Stimulated activated CD4-positive, alpha-beta T cell treated with anti-CD3 and anti-CD28 coated beads, Interleukin-4, amount 100 ng/mL, for 48 hours (primary cell): Measurements from ENCODE around the gene SCUBE1.
A peak's percentile ranks its signal among the peaks of the same experiment; 100 is the strongest.

ENCODE experiments used
- DNase-seq, 2 donors: peaks; one replicate each; pipeline ENCODE4 v3.0.0-alpha.2; 2020; ENCODE audit warnings: low read depth in 2 of 2

SCUBE1 gene

DNA sequence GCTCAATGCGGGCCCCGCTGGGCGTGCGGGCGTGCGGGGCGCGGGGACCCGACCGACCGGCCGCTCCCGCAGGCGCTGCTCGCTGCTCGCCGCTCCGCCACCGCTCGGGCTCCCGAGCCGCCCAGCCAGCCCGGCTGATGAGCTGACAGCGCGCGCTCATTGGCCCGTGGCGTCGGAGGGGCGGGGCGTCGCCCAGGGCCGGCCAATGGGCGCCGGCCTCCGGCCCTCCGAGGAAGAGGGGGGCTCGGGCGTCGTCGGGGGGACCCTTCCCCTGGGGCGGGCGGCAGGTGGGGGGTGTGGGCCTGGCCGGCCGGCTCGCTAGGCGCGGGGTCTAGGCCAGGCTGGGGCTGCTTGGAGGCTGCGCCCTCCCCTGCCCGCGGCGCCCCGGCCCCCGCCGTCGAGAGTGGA lies at the start of gene SCUBE1:
Gene SCUBE1 (minus strand): TSS at position 111 of the 408 bp plus-strand sequence. CDS start 111 bp downstream, outside the sequence.
- DNase-seq = peak; percentile 37 to 40

DNA sequence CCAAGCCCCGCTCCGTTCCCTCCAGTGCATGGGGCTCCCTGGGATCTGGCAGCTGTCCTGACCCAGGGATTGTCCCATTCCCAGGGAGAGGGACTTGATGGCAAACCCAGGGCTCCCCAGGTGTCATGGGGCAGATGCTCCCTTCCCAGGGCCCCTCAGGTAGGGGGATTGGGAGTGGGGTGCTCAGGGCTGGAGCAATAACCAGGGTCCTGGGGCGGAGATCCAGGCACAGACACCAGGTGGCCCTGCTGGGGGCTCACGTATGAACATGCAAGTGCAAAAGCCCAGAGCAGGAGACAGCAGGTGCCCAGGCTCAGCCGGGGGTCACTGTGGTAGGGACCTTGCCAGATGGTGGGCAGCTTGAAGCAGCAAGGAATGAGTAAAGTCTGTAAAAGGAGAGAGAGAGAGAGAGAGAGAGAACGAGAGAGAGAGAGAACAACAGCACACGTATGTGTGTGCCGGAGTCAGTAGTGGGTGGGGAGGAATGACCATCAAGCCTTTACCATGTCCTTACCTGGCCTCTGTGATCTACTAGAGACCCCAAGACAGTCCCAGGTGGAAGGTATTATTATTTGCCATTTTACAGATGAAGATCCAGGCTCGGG lies 49.3 kb upstream of the SCUBE1 start:
- DNase-seq = no peak

DNA sequence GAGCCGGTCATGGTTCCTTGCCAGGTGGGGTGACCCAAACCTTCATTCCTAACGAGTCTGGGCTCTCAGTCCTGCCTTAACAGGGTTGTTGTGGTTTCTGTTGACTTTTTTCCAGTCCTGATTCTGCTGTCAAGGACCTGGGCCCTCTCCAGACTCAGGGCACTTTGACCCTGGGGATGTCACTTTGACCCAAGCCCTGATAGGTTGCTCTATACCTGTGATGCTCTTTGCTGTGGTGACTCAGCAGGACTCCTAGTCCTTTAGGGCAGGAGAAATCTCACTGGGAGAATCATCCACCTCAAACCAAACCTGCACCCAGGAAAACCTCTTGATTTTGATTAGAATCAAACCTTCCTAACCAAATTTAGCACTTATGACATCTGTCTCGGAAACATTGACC lies 48.1 kb upstream of the SCUBE1 start:
- no peak for DNase-seq

DNA sequence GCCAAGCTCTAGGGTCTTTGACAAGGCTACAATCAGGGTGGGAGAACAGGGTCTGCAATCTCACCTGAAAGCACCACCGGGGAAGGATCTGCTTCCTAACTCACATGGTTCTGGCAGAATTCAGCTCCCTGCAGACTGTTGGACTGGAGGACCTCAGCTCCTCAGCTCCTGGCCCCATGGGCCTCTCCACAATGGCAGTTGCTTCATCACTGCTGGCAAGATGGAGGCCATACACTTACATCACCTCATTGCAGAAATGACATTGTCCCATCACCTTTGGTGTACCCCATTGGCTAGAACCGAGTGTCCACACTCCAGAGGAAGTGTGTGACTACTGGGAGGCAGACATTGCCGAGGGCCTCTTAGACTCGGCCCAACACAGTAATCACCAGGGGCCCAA lies 47.7 kb upstream of the SCUBE1 start:
- no peak for DNase-seq

DNA sequence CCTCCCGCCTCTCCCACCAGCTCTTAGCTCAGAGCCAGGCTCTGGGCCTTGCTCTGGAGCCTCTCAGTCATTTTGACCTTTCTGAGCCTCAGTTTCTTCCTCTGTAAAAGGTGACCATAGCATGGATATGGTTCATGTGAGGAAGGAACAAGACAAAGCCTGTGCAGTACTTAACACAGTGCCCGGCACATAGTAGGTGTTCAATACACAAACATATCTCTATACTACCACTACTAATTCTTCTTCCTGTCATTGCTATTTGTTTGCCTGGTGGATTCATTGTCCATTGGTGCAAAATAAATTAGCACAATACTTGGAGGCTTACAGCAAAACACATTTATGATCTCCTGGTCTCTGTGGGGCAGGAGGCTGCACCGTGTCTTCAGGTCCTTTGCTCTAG lies 47.0 kb upstream of the SCUBE1 start:
- DNase-seq = no peak

DNA sequence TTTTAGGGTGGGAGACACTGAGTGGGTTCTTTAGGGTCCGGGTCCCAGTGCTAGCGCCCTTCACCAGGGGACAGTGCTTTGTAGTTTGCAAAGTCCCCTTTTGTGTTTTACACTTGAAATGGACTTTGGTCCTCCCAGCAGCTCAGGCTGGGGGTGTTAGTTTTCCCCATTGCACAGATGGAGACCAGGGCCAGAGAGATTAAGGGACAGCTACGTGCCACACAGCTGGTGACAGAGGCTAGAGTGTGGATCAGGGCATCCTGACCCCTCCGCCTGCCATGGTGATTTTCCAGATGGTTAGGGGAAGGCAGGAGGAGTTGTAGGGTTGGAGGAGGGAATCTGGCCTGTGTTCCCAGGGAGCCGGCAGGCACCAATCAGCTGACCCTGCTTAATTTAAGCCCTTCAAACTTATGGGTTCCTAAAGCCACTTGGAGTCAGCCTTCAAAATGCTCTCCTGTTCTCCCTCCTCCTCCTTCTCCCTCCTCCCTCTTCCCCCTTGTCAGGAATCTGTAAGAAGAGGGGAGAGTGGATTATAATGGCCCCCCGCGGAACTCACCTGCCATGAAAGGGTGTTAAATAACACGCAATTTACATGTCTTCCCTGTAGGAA lies 46.2 kb upstream of the SCUBE1 start:
- no peak for DNase-seq

DNA sequence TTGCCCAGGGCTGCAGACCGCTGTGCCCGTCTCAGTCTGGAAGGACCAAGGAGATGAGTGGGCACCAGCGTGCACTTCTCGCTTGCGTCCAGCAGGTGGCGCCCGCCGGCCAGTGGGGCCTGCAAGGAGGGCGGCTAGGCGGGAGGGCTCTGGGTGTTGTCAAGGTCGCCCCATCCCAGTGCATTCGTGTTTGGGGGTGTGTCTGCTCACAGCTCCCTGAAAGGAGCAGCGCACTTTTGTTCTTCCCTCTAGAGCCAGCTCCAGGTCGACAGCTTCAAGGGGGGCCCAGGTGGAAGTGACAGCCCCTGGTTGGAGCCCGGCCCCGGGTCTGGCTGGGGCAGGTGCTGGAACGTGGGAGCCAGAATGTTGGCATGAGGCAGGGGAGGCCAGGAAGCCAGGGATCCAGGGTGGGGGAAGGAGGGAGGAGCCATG lies 45.3 kb upstream of the SCUBE1 start:
- DNase-seq = peak; percentile 53 to 79

DNA sequence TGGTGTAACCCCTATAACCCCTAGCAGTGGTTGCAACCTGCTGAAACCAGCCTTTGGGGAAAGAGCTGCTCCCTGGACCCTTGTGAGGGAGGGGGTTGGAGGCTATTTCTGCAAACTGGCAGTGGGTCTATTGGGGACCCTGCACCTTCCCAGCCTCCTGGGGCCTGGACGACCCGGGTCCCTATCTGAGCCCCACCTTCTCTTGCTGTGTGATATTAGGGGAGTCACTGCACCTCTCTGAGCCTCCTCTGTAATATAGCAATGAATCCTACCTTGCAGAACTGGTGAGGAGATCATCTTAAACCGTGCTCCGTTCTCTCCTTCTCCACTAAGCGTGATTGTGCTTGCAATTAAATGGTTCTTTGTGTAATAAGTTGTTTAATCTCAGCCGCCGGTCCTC lies 44.6 kb upstream of the SCUBE1 start:
- DNase-seq = no peak

DNA sequence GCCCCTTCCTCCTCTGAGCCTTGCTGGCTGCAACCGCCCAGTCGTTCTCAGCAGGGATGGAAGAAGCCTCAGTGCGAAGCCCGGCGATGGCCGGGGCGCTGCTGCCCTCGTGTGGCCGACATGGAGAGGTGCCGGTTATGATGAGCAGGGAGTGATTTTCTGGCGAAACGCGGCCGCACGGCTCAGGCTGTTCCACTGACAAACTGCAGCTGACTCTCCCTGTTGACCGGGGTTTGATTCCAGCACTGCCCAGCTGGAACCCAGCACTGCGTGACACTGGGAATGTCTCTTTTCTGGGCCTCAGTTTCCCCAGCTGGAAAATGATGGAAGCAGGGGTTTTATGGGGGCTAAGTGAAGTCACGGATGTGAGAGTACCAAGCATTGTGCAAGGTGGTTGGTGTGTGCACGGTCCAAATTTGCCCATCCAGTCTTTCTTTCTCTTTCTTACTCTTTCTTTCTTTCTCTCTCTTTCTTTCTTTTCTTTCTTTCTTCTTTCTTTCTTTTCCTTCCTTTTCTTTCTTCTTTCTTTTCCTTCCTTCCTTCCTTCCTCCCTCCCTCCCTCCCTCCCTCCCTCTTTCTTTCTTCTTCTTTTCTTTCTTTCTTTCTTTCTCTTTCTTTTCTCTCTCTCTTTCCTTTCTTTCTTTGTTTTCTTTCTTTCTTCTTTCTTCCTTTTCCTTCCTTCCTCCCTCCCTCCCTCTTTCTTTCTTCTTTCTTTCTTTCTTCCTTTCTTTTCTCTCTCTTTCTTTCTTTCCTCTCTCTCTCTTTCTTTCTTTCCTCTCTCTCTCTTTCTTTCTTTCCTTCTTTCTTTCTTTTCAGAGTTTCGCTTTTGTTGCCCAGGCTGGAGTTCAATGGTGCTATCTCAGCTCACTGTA lies 42.8 kb upstream of the SCUBE1 start:
- peak; percentile 61 to 66 for DNase-seq

DNA sequence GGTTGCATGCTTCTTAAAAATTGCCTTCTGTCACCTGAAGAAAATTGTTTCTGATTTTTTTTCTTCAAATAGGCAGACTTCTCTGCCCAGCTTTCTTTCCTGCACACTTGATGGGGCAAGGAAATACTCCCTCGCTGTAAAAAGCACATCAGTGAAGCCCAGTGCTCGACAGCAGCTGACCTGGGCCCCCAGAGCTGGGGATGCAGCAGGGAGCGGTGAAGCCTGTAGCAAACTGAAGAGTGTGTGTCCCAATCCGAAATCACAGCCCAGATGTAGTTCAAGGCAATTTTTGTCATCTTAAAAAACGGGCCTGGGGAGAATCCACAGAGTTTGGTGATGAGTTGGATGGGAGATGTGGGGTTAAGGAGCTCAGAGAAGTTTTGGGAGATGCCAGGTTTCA lies 41.7 kb upstream of the SCUBE1 start:
- DNase-seq = no peak

DNA sequence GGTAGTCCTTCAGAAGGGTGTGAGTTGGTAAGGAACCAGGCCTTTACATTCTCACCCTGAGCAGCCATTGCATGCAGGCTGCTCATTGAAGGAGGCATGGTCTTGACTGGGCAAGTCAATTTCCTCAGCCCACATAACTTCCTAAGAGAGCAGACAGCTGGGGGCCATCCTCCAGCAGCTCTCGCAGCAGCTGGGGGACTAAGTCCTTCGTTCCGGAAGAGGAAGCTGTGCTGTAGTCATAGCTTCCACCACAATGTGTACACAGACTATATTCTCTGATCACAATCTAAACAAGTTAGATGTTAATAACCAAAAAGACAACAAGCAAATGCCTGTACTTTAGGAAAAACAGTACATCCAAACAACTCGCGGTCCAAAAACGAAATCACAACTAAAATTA lies 38.5 kb upstream of the SCUBE1 start:
- DNase-seq = no peak

DNA sequence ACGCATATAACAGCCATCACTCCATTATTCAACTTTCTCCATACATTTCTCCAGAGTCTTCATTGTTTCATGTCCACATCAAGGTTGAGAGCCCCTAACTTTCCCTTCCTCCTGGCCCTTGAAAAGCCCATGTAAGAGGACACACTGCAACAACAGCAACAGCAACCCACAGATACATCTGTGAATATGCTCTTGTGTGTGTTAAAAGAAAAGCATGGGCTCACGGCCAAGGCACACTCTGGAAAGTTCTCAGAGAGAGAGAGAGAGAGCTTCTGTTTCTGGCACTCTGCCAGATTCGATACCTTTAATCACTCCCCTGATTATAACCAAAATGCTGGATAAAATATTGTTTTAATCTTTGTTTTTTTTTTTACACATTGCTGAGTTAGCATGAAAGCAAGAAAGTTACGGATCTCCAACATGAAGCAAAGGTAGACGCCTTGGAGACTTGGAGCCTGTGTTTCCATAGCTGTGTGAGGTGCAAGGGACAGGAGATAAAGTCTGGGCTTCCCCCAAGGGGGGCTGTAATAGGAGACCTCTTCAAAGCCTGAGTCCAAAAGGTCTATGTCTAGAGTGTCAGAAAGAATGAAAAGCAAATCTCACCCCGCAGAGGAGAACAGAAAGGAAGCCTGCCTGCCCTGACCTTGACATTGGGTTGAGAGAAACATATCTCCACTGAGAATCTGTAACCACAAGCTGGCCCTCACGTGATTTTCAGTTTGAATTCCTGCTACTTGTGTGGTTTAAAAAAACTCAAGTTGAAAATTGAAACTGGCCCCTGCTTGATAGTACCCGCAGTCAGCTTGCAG lies 34.9 kb upstream of the SCUBE1 start:
- DNase-seq = no peak

DNA sequence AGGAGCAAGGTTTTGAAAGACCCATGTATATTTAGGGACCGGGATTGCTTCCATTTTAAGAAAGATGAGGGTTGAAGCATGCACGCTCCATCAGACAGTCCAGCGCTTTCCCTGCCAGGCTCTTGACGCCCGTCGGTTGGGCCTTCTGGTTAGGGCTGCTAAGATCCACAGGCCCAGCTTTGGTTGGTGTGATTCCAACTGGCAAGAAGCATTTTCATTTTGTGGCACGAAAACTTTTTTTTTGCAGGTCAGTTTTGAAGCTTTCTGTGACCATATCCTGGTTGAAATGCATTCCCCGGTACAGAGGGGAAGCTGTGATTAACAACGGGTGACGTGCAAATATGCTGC lies 34.4 kb upstream of the SCUBE1 start:
- no peak for DNase-seq

DNA sequence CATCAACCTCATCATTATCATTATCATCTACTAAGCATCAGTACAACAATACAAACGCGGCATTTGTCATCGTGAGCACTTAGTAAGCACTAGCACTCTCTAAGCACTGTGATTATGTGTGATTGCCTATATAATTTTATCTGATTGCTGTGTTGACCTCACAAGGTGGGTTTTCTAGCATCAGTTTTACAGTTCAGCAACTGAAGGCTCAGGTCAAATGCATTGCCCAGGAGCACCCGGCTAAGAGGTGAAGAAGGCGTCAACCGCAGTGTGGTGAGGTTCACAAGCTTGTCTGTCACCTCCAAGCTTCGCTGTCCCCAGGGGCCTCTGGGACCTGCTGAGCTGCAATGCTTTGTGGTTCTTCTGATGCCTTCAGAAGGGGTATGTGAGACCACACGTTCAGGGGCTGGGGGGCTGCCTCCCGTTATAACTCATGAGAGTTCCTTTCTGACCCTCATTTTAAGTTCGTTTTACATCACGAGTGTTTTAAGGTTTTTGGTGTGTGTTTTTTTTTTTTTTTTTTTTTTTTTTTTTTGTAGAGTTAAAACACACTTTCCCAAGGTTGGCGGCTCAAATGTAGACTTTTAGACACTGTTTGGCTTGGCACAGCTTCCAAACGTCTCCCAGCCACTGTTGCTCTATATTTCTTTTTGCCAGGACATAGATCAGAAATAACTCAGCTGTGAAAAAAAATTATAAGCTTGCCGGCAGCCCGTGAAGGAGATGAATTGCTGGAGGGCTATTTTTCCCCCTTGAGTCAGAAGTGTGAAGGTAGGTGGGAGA lies 33.8 kb upstream of the SCUBE1 start:
- DNase-seq = no peak

DNA sequence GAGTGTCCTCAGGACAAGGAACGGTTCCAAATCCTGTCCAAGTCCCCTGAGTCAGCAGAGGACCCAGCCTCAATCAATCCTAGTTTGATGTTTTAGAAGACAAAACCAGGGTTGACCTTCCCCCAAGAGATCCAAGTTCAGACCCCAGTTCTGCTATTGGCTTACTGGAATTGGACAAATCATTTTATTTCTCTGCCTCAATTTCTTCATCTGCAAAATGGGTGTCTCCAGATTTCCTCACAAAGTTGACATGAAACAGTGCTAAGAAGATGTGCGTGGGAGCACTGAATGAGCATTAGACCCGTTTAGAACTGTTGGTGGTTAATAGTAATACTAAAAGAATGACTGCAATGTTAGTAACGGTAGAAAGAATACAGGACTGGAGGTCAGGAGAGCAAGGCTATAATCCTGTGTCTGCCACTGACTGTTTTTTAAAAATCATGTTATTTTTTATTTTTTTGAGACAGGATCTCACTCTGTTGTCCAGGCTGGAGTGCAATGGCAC lies 32.8 kb upstream of the SCUBE1 start:
- no peak for DNase-seq

DNA sequence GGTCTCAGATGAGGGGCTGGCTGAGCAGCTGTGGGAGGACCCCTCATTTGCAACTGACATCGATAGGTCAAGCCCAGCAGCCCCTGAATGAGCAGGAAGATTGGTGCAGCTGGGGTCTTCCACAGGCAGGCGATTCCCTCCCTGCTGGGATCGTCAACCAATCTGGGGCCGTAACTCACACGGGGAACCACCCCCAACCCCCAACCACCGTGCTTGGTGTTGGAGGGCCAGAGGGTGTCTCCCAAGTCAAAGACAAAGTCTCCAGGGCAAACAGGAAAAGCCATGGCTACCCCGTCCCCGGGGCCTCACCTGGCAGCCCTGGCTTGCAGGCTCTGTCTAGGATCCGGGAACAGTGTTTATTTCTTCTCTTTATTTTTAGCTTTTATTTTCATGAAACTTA lies 26.9 kb upstream of the SCUBE1 start:
- no peak for DNase-seq

DNA sequence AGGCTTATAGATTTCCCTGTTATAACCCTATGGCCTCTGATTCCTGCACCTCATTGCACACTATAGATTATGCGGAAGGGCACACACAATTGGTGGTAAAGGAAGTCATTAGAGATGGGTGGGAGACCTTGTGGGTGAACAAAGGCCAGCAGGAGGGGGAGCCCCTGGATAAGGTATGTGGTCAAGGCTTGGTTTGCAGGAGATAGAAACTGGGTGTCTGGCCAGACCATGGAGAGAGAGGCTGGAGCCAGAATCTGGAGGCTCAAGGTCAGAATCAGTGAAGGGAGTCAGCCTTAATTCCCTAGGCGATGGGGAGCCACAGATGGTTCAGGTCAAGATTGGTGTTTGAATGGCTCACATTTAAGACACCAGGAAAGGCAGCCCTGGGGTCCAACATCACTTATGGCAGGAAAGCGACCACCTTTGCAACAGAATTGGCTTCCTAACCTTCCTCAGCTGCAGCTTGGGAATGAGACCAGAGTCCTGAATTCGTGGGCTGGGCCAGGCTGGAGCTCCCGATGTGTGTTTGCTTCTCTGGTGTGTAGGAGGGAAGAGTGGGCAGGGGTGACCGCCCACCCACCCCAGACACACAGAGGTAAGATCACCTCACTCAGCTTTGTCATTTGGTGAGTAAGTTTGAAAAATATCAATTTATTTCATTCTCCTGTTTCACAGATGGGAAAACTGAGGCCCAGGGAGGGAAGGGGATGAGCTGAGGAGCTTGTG lies 22.7 kb upstream of the SCUBE1 start:
- no peak for DNase-seq

DNA sequence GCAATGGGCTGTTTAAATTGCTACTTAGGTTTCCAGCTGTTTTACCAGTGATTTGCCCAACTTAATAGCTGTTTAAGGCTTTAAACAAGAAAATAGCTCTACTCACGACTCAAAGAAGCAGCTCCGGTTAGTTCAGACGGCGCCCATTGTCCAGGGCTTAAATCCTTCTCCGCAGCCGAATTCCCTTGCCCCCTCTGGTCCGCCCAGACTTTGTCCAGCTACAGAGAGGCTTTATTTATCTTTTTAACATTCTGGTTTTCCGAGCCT lies 20.9 kb upstream of the SCUBE1 start:
- no peak for DNase-seq

DNA sequence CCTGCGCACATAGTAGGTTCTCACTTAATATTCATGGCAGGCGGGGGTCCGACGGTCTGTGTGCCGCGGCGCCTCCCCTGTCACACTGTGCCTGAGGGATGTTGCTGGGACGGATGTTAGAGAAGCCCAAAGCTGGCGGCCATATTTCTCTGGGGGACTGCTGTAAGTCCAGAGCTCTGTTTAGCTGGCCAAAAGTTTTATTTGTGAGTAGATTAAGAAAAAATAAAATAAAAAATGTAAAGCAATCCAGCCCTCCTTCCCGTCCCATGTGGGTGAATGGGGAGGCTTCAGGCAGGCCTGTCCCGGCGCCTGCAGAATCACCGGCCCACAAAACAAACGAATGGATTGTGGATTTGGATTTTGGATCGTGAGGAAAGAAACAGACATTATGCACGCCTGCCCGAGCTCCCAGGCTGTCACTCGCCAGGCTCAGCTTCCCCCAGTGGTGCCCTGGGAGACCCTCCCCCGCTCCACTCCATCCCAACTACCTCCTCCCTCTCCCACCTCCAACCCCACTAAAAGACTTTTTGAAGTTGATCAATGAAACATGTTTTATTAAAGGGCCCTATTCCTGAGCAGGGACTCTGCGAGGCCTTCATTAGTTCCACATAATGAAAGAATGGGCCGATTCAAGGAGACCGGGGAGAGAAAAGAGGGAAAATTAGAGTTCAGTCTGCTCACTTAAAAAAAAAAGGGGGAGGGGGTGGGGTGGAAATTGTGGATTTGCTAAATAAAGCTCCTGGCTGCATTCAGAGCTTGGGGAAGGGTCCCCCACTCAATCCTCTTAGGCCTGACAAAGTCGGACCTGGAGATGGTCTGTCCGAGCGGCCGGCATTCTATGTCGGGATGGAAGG lies 20.4 kb upstream of the SCUBE1 start:
- no peak for DNase-seq

DNA sequence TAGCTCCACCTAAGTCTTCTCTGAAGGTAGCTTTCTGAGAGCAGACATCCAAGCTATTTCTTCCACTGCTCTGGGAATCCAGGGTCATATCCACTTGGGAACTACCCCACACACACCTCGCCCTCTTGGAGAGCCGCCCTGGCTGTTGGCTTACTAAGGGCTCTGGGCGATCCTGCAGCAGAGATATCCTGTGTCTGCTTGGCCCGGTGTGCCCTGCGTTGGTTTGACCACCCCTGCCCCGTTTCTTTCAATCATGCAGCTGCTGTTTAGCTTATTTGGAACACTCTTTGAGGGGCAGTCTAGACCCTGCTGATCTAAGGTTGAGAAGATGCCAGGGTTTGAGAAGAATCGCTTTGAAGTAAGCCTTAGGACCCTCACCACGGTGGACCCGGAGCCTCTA lies 17.4 kb upstream of the SCUBE1 start:
- DNase-seq = no peak
